Natural killer cell treated with Interleukin-12 subunit alpha and Interleukin-12 subunit beta and Interleukin-15 and Interleukin-18, amount 100 ng/mL, for 72 hours (primary cell): ENCODE data around the gene DIS3L. TPM values are rescaled to one million over a fixed set of nuclear protein-coding genes. Genes with fewer than 3 reads are reported as not detected.
A peak's percentile ranks its signal among the peaks of the same experiment; 100 is the strongest.
"Not testable (repeated sequence)": the region's sequence is repeated elsewhere in the genome, so short reads cannot be mapped to it uniquely, and the experiment has no call there.

Experiments used
- ATAC-seq, 2 donors: fragments of 150-1000 bp; cut with Tn5 transposase in 1 of 2; sonication (Bioruptor Pico), chemical (Tn5 transposase) in 1 of 2; 2 replicates each; pipeline ENCODE4 v1.10.0; 2021
- DNase-seq: peaks from one replicate; pipeline ENCODE4 v3.0.0; 2022; ENCODE audit warnings: low spot score
- H3K27ac Mint-ChIP-seq, 2 donors: 1 replicate in 1 of 2; 2 replicates in 1 of 2; pipeline ENCODE4 v1.8.0; 2022; ENCODE audit warnings: mixed read lengths in 2 of 2, mild to moderate bottlenecking in 1 of 2, moderate library complexity in 1 of 2
- H3K27me3 Mint-ChIP-seq, 2 donors: 1 replicate in 1 of 2; 2 replicates in 1 of 2; pipeline ENCODE4 v1.8.0; 2022; ENCODE audit warnings: mixed read lengths in 2 of 2
- H3K36me3 Mint-ChIP-seq: one replicate; pipeline ENCODE4 v1.8.0; 2022; ENCODE audit warnings: mixed read lengths
- H3K4me1 Mint-ChIP-seq, 2 donors: 1 replicate in 1 of 2; 2 replicates in 1 of 2; pipeline ENCODE4 v1.8.0; 2022; ENCODE audit warnings: low read depth in 2 of 2, mixed read lengths in 2 of 2, mild to moderate bottlenecking in 1 of 2
- H3K4me3 Mint-ChIP-seq: one replicate; pipeline ENCODE4 v1.8.0; 2022; ENCODE audit warnings: mixed read lengths
- H3K9me3 Mint-ChIP-seq: 2 replicates; pipeline ENCODE4 v1.8.0; 2022; ENCODE audit warnings: mixed read lengths
- total RNA-seq, 2 donors: library from RNA; stranded (reverse); gene quantifications; one replicate each; pipeline ENCODE4 v1.2.3, GENCODE V29; 2022

Gene DIS3L
- total RNA-seq, 2 donors from 2014 or later = 20.5 to 35.9 TPM

DNA sequence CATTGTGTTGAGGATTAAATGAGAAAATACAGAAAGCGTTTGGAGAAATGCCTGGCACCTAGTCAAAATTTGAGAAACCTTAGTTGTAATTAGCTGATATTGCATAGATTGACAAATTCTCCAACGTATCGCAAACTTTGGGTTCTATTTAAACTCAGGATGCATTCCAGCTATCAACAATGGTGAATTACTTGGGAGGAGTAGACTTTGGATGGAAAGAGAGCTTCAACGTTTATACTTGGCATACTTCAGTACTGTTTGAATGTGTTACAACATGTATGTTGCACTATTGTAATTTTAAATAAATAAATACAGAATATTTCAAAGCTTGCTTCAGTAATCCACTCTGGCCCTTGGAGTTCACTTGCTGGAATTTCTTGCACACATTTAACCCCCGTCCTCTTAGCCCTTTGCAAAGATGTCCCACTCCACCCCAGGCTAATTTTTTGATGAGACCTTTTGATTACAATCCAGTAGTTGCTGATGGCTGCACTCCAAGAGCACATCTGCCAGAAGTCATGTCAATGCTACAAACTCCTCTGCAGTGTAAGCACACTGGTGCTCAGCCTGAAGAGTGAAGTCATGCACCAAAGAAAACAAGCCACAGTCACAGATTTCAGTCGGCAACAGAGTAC lies 4.7 kb upstream of the DIS3L start:
- H3K27ac Mint-ChIP-seq = no peak overlapping the region
- no peak for ATAC-seq

DNA sequence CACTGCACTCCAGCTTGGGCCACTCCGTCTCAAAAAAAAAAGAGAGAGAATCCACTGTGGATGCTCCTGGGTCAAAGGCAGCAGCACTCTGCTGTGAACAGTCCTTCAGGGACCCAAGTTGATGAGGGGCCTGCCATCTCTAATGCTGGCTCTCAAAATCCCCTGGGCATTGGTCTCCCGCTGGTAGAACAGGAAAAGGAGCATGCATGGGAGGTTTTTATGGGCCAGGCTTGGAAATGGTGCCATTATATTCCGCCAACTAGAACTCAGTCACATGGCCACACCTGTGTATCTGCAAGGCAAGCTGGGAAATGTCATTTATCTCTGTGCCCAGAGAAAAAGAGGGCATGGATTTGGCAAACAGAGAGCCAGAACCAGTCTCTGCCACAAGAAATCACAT lies 3.4 kb upstream of the DIS3L start:
- Mint-ChIP-seq H3K27me3 (no peaks in the 10 kb centered on the region), H3K9me3 (no peaks in the 10 kb centered on the region), H3K36me3 (no peaks in the 10 kb centered on the region), H3K4me1 (peaks cover 22 to 26% of the 10 kb centered on the region in 2 donors), H3K27ac (no peak overlapping the region), H3K4me3 (no peak overlapping the region)
- DNase-seq = no peak
- ATAC-seq = no peak

More for the DNA sequence above, 4.7 kb upstream of the DIS3L start:
- Mint-ChIP-seq H3K27me3 (no peaks in the 10 kb centered on the region), H3K9me3 (no peaks in the 10 kb centered on the region), H3K4me3 (no peak overlapping the region), H3K36me3 (no peaks in the 10 kb centered on the region), H3K4me1 (peaks cover 14 to 17% of the 10 kb centered on the region in 2 donors)
- no peak for DNase-seq

DNA sequence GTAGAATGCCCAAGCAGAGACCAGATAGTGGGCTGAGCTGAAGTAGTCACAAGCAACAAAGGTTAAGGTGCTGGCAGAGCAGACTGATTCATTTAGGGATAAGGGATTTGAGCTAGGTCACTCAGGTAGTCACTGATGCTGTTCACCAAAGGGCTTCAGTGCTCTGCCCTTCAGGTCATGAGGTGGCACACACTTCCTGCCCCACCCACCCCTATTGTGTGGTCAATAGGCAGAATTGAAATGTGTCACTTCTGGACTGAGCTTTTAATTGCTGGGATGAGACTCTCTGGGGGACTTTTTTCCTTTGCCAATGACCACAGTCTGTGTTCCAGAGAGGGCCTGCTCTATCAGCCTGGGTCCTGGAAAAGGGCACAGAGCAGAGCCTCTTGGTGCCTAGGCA lies 2.9 kb upstream of the DIS3L start:
- Mint-ChIP-seq H3K9me3 (no peaks in the 10 kb centered on the region), H3K36me3 (no peaks in the 10 kb centered on the region), H3K4me1 (peaks cover 23 to 26% of the 10 kb centered on the region in 2 donors), H3K27me3 (no peaks in the 10 kb centered on the region), H3K27ac (no peak overlapping the region), H3K4me3 (no peak overlapping the region)
- DNase-seq (no peak), ATAC-seq (no peak)

DNA sequence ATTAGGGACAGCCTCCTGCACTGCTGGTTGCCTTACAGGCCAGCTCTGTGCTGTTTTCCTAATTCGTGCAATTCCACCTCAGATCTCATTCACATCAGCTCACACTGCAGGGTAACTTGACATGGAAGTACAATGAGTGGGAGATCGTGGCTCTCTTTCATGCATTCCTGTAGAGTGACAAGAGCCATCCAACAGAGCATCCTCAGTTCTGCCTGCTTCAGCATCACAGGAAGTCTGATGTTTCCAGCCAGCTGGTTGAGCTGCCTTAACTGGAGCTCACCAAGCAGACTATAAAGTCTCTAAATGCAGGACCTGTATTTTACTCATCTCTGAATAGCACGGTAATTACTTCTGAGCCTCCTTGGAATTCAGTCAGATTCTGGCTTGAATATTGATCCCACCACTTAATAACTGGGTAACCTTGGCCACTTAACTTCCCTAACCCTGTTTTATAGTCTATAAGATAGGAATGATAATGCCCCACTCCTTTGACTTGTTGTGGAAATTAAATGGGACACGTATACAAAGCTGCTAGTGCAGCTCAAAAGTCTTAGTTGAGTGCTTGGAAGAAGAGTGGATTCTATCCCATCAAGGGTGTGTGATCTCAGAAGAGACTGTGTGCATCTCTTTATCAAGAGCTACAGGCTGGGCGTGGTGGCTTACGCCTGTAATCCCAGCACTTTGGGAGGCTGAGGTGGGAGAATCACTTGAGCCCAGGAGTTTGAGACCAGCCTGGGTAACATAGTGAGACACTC lies 1.4 kb upstream of the DIS3L start:
- Mint-ChIP-seq H3K27me3 (no peaks in the 10 kb centered on the region), H3K4me3 (peak overlapping the region; percentile 94), H3K36me3 (no peaks in the 10 kb centered on the region), H3K4me1 (peaks cover 23 to 26% of the 10 kb centered on the region in 2 donors), H3K9me3 (no peaks in the 10 kb centered on the region), H3K27ac (peak overlapping the region; percentile 88 to 95)
- no peak for DNase-seq
- no peak for ATAC-seq

DNA sequence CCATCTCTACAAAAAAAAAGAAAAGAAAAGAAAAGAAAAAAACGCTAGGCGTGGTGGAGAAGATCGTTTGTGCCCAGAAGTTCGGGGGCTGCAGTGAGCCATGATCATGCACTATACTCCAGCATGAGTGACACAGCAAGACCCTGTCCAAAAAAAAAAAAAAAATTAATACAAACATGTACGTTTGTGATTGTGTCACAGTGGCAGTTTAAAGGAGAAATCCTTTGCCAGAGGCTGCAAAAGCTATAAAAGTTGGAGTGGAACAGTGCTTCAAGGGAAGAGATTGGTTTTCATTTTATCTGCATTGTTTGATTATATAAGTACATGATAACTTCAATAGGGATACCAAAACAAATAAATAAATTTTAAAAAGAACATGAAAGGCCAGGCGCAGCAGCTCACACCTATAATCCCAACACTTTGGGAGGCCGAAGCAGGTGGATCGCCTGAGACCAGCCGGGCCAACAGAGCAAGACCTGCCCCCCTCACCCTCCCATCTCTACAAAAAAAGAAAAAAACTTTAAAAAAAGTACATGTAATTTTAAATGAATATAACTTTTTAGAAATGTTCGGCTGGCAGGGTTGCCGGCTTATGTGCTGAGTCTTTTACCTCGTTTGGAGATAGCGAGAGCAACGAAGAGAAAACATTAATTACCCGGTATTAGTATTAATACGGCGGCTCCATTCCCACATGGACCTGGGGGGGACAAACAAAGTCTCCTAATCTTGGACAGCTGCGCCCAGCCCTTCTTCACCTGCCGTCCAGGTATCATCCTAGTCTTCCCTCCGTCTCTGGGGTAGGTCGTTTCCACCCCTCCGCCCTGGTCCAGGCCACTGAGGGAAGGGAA lies 573 bp upstream of the DIS3L start:
- Mint-ChIP-seq H3K4me3 (peak overlapping the region; percentile 94), H3K4me1 (peaks cover 23 to 26% of the 10 kb centered on the region in 2 donors)
- DNase-seq = no peak

DNA sequence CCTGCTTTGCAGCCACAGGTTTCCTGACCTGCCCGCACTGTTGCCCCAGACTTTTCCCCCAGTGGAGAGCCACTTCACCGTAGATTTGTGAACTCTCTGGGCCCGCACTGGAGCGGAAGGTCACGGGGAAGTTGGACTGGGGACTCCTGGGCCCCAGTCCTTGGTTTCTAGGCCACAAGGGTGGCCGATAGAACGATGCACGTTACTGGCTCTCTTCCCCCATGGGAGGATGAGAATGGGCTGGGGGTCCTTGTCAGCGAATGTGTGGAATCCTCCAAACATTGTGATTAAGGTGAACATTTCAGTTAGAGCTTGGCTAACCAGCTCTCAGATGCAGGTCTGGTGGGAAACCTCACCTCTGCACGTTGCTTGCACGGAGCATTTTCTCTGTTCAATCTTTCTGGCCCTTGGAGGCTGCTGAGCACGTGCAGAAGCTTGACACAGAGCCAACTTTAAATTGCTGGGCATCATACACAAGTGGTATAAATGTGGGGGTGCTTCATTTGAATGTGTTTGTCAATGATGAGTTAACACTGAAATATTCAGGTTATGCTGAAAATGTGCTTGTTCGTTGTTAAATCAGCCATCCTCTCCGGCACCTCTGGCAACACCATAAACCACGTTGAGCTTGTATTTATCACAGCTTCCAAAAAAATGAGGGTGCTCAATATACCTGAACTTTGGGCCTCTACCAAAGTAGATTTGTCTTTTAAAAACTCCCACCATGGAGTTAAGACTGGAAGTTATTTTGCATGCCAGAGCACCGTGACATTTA lies 976 bp downstream of the DIS3L start:
- Mint-ChIP-seq H3K4me3 (peak overlapping the region; percentile 86), H3K4me1 (peaks cover 23 to 26% of the 10 kb centered on the region in 2 donors), H3K27ac (peak overlapping the region; percentile 85 to 87), H3K27me3 (no peaks in the 10 kb centered on the region), H3K9me3 (no peaks in the 10 kb centered on the region), H3K36me3 (no peaks in the 10 kb centered on the region)
- ATAC-seq = no peak
- DNase-seq = no peak

More for the DNA sequence above, 573 bp upstream of the DIS3L start:
- Mint-ChIP-seq H3K27me3 (no peaks in the 10 kb centered on the region), H3K9me3 (no peaks in the 10 kb centered on the region), H3K36me3 (no peaks in the 10 kb centered on the region), H3K27ac (peak overlapping the region; percentile 88 to 95)
- ATAC-seq = no peak

DNA sequence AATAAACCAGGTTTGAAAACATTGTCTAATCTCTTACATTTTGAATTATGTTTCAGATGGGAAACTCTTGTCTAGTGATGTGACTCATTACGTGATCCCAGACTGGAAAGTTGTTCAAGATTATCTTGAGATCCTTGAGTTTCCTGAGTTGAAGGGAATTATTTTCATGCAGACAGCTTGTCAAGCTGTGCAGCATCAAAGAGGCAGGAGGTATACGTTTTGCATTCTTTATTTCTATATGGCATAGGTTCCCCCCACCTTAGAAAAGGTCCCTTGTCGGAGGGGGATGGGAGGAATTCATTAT lies 1.5 kb downstream of the DIS3L start:
- Mint-ChIP-seq H3K36me3 (no peaks in the 10 kb centered on the region), H3K4me1 (peaks cover 23 to 26% of the 10 kb centered on the region in 2 donors), H3K27ac (peak overlapping the region; percentile 85 to 87), H3K27me3 (no peaks in the 10 kb centered on the region), H3K4me3 (peak overlapping the region; percentile 86), H3K9me3 (no peaks in the 10 kb centered on the region)
- ATAC-seq (no peak), DNase-seq (no peak)

DNA sequence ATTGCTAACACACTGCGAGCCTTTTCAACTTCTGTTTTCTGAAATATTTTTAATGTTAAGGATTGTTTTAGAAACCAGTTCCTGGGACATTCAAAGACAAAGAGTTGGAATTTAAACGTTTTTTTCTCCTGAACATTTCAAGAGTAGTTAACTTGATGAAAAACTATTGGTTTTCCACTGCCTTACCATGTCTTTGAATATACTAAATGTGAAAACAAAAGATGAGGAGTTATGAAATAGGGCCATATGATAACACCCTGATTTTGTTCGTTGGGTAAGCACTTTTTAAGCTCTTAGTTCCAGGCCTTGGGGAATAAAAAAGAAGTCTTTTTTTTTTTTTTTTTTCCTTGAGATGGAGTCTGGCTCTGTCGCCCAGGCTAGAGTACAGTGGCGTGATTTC lies 2.8 kb downstream of the DIS3L start:
- ATAC-seq (no peak), DNase-seq (no peak)
- H3K27ac Mint-ChIP-seq = no peak overlapping the region
- no peaks in the 10 kb centered on the region for H3K36me3 Mint-ChIP-seq
- no peaks in the 10 kb centered on the region for H3K27me3 Mint-ChIP-seq
- H3K9me3 Mint-ChIP-seq = no peaks in the 10 kb centered on the region
- H3K4me3 Mint-ChIP-seq = no peak overlapping the region
- peaks cover 20 to 23% of the 10 kb centered on the region in 2 donors for H3K4me1 Mint-ChIP-seq

DNA sequence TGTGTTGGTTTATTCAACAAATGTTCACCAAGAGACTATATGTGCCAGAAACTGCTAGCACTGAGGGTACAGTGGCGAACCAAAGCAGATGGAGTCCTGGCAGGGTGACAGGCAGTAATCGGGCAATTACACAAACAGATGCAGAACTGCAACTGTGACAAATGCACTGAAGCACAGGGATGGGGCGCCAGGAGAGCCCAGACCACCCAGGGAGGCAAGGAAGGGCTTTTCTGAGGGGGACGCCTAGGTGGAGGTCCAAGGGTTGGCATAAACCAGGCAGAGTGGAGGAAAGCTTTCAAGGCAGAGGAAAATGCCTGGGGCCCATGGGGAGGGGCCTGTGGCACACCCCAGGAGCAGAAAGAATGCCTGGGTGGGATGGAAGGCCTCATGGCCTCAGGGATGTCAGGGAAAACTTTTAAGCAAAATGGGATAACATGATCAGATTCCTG lies 5.5 kb downstream of the DIS3L start:
- no peak for DNase-seq
- no peaks in the 10 kb centered on the region for H3K36me3 Mint-ChIP-seq
- H3K4me3 Mint-ChIP-seq = no peak overlapping the region
- H3K27me3 Mint-ChIP-seq = no peaks in the 10 kb centered on the region
- no peak overlapping the region for H3K27ac Mint-ChIP-seq
- peaks cover 19 to 20% of the 10 kb centered on the region in 2 donors for H3K4me1 Mint-ChIP-seq
- no peak for ATAC-seq
- no peaks in the 10 kb centered on the region for H3K9me3 Mint-ChIP-seq

DNA sequence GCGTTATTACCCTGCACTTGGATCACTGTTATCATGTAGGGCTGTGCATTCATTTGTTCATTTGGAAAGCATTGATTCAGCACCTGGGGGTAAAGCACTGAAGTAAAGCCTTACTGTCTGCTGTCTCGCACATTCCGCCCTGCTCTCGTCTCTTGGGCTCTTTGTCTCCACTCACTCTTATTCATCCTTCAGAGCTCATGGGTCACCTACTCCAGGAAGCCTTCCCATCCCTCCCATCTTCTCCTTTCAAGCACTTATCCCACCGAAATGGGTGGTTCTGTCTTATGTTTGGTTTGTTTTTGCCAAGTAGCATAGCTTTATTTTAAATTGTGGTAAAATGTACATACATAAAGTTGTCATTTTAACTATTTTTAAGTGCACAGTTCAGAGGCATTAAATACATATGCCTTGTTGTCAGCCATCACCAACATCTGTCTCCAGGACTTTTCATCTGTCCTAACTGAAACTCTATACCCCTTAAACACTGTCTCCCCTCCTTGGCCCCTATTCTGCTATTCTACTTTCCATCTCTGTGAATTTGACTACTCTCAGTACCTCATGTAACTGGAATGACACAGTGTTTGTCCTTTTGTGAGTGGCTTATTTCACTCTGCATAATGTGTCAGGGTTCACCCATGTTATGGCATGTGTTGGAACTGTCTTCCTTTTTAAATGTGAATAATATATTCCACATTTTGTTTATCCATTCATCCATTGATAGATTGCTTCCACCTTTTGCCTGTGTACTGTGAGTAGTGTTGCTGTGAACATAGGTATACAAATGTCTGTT lies 9.3 kb downstream of the DIS3L start:
- no peaks in the 10 kb centered on the region for H3K36me3 Mint-ChIP-seq
- no peak overlapping the region for H3K27ac Mint-ChIP-seq
- no peaks in the 10 kb centered on the region for H3K9me3 Mint-ChIP-seq
- H3K4me1 Mint-ChIP-seq = peaks cover 10% of the 10 kb centered on the region in 2 donors
- no peak for ATAC-seq
- no peak overlapping the region for H3K4me3 Mint-ChIP-seq
- DNase-seq = no peak
- no peaks in the 10 kb centered on the region for H3K27me3 Mint-ChIP-seq

DNA sequence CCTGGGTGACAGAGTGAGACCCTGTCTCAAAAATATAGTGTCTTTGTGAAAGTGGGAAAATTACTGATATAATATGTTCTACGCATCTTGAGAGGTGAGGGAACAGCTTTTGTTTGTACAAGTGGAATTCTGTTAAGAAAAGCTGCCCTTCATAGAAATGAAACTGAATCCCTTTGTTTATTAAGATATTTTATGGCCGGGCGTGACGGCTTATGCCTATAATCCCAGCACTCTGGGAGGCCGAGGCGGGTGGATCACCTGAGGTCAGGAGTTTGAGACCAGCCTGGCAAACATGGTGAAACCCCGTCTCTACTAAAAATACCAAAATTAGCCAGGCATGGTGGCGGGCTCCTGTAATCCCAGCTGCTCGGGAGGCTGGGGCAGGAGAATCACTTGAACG lies 11.1 kb downstream of the DIS3L start:
- H3K4me3 Mint-ChIP-seq, DNase-seq, H3K36me3 Mint-ChIP-seq, ATAC-seq, H3K27me3 Mint-ChIP-seq, H3K27ac Mint-ChIP-seq, H3K9me3 Mint-ChIP-seq: not testable (repeated sequence)
- H3K4me1 Mint-ChIP-seq = peaks cover 10% of the 10 kb centered on the region in 2 donors

DNA sequence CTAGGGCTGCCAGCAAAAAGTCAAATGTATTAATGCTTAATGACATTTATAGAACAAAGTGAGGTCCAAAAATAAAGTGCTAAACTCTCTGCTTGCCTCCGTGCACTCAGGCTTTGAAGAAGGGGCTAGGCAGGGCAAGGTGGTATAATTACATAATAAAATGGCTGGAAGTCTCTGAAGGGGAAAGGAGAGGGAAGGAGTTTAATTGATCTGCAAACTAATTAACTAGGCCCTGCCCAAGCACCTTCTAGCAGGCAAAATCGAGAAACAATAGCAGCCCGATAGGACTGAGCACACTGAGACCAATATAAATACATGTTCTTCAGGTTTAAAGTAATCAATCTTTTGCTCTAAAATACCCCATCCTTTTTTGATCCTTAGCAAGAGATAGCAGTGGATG lies 13.0 kb downstream of the DIS3L start:
- H3K27ac Mint-ChIP-seq = no peak overlapping the region
- ATAC-seq (no peak), DNase-seq (no peak)
- no peaks in the 10 kb centered on the region for H3K9me3 Mint-ChIP-seq
- H3K27me3 Mint-ChIP-seq = no peaks in the 10 kb centered on the region
- peaks cover 10% of the 10 kb centered on the region in 2 donors for H3K4me1 Mint-ChIP-seq
- no peak overlapping the region for H3K4me3 Mint-ChIP-seq
- peaks cover 15% of the 10 kb centered on the region for H3K36me3 Mint-ChIP-seq

DNA sequence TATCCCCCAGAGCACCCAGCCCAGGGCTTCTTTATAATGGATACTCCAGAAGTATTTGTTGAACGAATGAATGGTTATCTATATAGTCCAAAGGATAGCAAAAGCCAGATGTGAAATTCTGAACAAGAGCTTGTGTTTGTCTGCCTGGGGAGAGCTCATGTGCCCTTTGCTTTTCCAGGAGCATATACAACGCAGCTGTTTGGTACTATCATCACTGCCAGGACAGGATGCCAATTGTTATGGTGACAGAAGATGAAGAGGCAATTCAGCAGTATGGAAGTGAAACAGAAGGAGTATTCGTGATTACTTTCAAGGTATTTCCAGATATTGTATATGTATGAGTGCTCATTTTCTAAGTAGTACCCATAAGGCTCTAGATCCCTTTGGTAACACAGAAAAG lies 15.2 kb downstream of the DIS3L start:
- Mint-ChIP-seq H3K27me3 (no peaks in the 10 kb centered on the region), H3K9me3 (no peaks in the 10 kb centered on the region), H3K4me3 (no peak overlapping the region), H3K4me1 (no peaks in the 10 kb centered on the region), H3K27ac (no peak overlapping the region), H3K36me3 (peaks cover 17% of the 10 kb centered on the region)
- ATAC-seq = no peak
- no peak for DNase-seq
